OCI-LY3 (cell line): ENCODE measurements around the gene SERPINF2.

Experiments
- H2AFZ ChIP-seq: fragments of 200-600, 300-600 bp; shearing (Covaris generic); 2 replicates; pipeline ENCODE4 v1.6.0; 2014; ENCODE audit warnings: antibody characterized with exemption, low read depth, low read length
- H3K27ac ChIP-seq: fragments of 200-600, 300-600 bp; sonication (generic); 2 replicates; pipeline ENCODE4 v1.5.1; 2014; ENCODE audit warnings: mild to moderate bottlenecking, low read length, moderate library complexity, mixed read lengths
- H3K27me3 ChIP-seq: fragments of 200-600, 300-600 bp; sonication (generic); 2 replicates; pipeline ENCODE4 v1.6.1; 2014; ENCODE audit warnings: low read depth, low read length, mixed read lengths
- H3K36me3 ChIP-seq: fragments of 200-600, 300-600 bp; sonication (generic); replicated peaks from 2 replicates; pipeline ENCODE3; 2014; ENCODE audit warnings: low read depth, low read length, mixed read lengths
- H3K4me1 ChIP-seq: fragments of 300-600, 200-600 bp; sonication (generic); 2 replicates; pipeline ENCODE4 v1.6.1; 2014; ENCODE audit warnings: low read length, mixed read lengths
- H3K4me2 ChIP-seq: fragments of 200-600, 300-600 bp; sonication (generic); 2 replicates; pipeline ENCODE4 v1.6.1; 2014; ENCODE audit warnings: low read length, mixed read lengths
- H3K4me3 ChIP-seq: fragments of 300-600, 200-600 bp; sonication (generic); 2 replicates; pipeline ENCODE4 v1.5.1; 2014; ENCODE audit warnings: antibody characterized with exemption, mild to moderate bottlenecking, low read length, moderate library complexity
- H3K79me2 ChIP-seq: fragments of 300-600, 200-600 bp; shearing (Covaris generic); 2 replicates; pipeline ENCODE4 v1.6.1; 2014; ENCODE audit warnings: mild to moderate bottlenecking, low read length, mixed read lengths
- H3K9ac ChIP-seq: fragments of 300-600, 200-600 bp; shearing (Covaris generic); 2 replicates; pipeline ENCODE4 v1.6.0; 2014; ENCODE audit warnings: mild to moderate bottlenecking, low read length, moderate library complexity
- H3K9me3 ChIP-seq: fragments of 200-600, 300-600 bp; shearing (Covaris generic); 2 replicates; pipeline ENCODE4 v1.6.1; 2014; ENCODE audit warnings: low read length, mixed read lengths; ENCODE audit not compliant: insufficient read depth
- H4K20me1 ChIP-seq: fragments of 200-600, 300-600 bp; sonication (generic); 2 replicates; pipeline ENCODE4 v1.6.1; 2016; ENCODE audit warnings: low read length, mixed read lengths; ENCODE audit not compliant: insufficient read depth
- EZH2phosphoT487 ChIP-seq: fragments of 200-600 bp; shearing (Covaris generic); IDR thresholded peaks from 2 replicates; pipeline ENCODE4 v1.6.1; 2018; ENCODE audit warnings: antibody characterized with exemption, mixed run types, low read depth
- TF ChIP-seq, protein P1 (sequence below): fragments of 200-600, 300-600 bp; sonication (generic); IDR thresholded peaks from 2 replicates; pipeline ENCODE4 v1.5.1; 2014; ENCODE audit warnings: antibody characterized with exemption, low read length, low read depth

The SERPINF2 gene

DNA sequence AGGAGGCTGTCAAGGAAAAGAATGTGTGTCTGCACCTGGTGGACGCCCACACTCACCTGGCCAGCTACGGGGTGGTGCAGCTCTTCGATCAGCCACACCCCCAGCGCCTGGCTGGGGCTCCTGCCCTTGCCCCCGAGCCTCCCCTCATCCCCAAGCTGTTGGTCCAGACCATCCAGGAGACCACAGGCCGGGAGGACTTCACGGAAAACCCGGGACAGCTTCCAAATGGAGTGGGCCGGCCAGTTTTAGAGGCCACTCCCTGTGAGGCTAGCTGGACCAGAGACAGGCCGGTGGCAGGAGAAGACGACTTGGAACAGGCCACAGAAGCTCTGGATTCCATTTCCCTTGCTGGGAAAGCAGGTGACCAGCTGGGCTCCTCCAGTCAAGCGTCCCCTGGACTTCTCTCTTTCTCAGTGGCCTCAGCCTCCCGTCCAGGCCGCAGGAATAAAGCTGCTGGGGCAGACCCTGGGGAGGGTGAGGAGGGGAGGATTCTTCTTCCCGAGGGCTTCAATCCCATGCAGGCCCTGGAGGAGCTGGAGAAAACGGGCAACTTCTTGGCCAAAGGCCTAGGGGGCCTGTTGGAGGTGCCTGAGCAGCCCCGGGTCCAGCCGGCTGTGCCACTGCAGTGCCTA lies 15.9 kb upstream of the SERPINF2 start:
- Histone ChIP-seq H3K36me3 (peaks cover 21% of the 10 kb centered on the region), H3K79me2 (peaks cover 35% of the 10 kb centered on the region), H3K4me1 (peaks cover 40% of the 10 kb centered on the region), H3K9ac (no peak overlapping the region), H3K27ac (peak overlapping the region; percentile 21; the same call in 1 of the 2 replicates), H3K27me3 (no peaks in the 10 kb centered on the region), H2AFZ (no peak overlapping the region), H3K9me3 (no peaks in the 10 kb centered on the region), H3K4me2 (peak overlapping the region; percentile 83), H3K4me3 (peak overlapping the region; percentile 81; the same call in 1 of the 2 replicates), H4K20me1 (no peaks in the 10 kb centered on the region)
- TF ChIP-seq EZH2phosphoT487, result no peak
- TF ChIP-seq, protein P1, sequence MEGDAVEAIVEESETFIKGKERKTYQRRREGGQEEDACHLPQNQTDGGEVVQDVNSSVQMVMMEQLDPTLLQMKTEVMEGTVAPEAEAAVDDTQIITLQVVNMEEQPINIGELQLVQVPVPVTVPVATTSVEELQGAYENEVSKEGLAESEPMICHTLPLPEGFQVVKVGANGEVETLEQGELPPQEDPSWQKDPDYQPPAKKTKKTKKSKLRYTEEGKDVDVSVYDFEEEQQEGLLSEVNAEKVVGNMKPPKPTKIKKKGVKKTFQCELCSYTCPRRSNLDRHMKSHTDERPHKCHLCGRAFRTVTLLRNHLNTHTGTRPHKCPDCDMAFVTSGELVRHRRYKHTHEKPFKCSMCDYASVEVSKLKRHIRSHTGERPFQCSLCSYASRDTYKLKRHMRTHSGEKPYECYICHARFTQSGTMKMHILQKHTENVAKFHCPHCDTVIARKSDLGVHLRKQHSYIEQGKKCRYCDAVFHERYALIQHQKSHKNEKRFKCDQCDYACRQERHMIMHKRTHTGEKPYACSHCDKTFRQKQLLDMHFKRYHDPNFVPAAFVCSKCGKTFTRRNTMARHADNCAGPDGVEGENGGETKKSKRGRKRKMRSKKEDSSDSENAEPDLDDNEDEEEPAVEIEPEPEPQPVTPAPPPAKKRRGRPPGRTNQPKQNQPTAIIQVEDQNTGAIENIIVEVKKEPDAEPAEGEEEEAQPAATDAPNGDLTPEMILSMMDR, result no peak

DNA sequence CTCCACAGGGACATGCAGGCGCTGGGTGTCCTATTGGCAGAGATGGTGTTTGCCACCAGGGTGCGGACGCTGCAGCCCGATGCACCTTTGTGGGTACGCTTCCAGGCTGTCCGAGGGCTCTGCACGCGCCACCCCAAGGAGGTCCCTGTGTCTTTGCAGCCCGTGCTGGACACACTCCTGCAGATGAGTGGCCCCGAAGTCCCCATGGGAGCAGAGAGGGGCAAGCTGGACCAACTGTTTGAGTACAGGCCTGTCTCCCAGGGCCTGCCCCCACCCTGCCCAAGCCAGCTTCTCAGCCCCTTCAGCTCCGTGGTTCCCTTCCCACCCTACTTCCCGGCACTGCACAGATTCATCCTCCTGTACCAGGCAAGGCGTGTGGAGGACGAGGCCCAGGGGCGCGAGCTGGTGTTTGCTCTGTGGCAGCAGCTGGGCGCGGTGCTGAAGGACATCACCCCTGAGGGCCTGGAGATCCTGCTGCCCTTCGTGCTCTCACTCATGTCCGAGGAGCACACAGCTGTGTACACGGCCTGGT lies 15.3 kb upstream of the SERPINF2 start:
- H3K27me3 ChIP-seq, result no peaks in the 10 kb centered on the region
- H4K20me1 ChIP-seq, result no peaks in the 10 kb centered on the region

DNA sequence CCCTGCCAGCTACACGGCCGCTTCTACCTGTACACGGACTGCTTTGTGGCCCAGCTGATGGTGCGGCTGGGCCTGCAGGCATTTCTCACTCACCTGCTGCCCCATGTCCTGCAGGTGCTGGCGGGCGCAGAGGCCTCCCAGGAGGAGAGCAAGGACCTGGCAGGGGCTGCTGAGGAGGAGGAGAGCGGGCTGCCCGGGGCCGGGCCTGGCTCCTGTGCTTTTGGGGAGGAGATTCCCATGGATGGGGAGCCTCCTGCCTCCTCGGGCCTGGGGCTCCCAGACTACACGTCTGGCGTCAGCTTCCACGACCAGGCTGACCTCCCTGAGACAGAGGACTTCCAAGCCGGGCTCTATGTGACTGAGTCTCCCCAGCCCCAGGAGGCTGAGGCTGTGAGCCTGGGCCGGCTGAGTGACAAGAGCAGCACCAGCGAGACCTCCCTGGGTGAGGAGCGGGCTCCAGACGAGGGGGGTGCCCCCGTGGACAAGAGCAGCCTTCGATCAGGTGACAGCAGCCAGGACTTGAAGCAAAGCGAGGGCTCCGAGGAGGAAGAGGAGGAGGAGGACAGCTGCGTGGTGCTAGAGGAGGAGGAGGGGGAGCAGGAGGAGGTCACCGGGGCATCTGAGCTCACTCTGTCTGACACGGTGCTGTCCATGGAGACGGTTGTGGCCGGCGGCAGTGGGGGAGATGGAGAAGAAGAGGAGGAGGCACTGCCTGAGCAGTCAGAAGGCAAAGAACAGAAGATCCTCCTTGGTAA lies 14.6 kb upstream of the SERPINF2 start:
- Histone ChIP-seq H3K4me2 (no peak overlapping the region), H3K9ac (no peak overlapping the region), H3K27ac (no peak overlapping the region)

More for the DNA sequence above, 15.3 kb upstream of the SERPINF2 start:
- Histone ChIP-seq H3K4me2 (peak overlapping the region; percentile 83; the same call in 1 of the 2 replicates), H2AFZ (no peak overlapping the region), H3K79me2 (peaks cover 35% of the 10 kb centered on the region), H3K9ac (no peak overlapping the region), H3K4me1 (peaks cover 36% of the 10 kb centered on the region), H3K36me3 (peaks cover 21% of the 10 kb centered on the region), H3K4me3 (no peak overlapping the region), H3K27ac (no peak overlapping the region), H3K9me3 (no peaks in the 10 kb centered on the region)
- TF ChIP-seq, protein P1, result no peak
- no peak for TF ChIP-seq EZH2phosphoT487

DNA sequence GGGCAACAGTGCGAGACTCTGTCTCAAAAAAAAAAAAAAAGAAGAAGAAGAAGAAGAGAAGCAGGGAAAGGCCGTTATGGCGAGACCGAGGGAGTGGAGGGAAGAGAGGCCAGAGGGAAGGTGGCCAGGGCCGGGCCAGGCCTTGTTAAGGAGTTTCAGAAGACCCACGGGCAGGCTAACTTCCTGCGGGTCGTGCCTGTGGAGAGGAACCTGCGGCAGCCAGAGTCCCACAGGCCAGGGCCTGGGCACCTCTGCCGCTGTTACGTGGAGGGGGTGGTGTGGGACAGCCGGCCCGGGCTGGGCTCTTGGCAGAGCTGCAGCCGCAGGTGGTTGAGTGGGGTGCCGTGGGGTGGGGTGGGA lies 12.7 kb upstream of the SERPINF2 start:
- Histone ChIP-seq H3K36me3 (peaks cover 21% of the 10 kb centered on the region), H3K79me2 (peaks cover 34% of the 10 kb centered on the region), H3K9ac (no peak overlapping the region), H3K4me3 (no peak overlapping the region), H3K27me3 (no peaks in the 10 kb centered on the region), H2AFZ (no peak overlapping the region), H3K4me2 (no peak overlapping the region), H4K20me1 (no peaks in the 10 kb centered on the region), H3K4me1 (peaks cover 21% of the 10 kb centered on the region), H3K27ac (no peak overlapping the region), H3K9me3 (no peaks in the 10 kb centered on the region)
- TF ChIP-seq, protein P1, result no peak
- no peak for TF ChIP-seq EZH2phosphoT487

More for the DNA sequence above, 14.6 kb upstream of the SERPINF2 start:
- Histone ChIP-seq H3K9me3 (no peaks in the 10 kb centered on the region), H3K79me2 (peaks cover 35% of the 10 kb centered on the region), H3K27me3 (no peaks in the 10 kb centered on the region), H3K4me3 (no peak overlapping the region), H2AFZ (no peak overlapping the region), H3K4me1 (peaks cover 30% of the 10 kb centered on the region), H3K36me3 (peaks cover 21% of the 10 kb centered on the region), H4K20me1 (no peaks in the 10 kb centered on the region)
- TF ChIP-seq, protein P1, result no peak
- no peak for TF ChIP-seq EZH2phosphoT487
